DOHH2 (cell line): ENCODE measurements around the gene DCAF16.

ENCODE experiments used
- CTCF ChIP-seq: fragments of 200-600 bp; sonication (generic); IDR thresholded peaks from one replicate; pipeline ENCODE4 v1.5.1; 2014; ENCODE audit warnings: antibody characterized with exemption, mild to moderate bottlenecking, low read depth, low read length; ENCODE audit not compliant: poor library complexity, severe bottlenecking
- EZH2phosphoT487 ChIP-seq: fragments of 200-600 bp; sonication (generic); IDR thresholded peaks from 2 replicates; pipeline ENCODE4 v1.6.1; 2017; ENCODE audit warnings: borderline replicate concordance, mild to moderate bottlenecking, antibody characterized with exemption, low read length, moderate library complexity, mixed read lengths

- TF ChIP-seq CTCF (no peak), EZH2phosphoT487 (no peak)
Measured at GRCh38 chr4:17797808-17798207, 12.7 kb downstream of the DCAF16 start.
